IMR-90 (cell line): Measurements from ENCODE around the gene DEFB121. TPM values are rescaled to one million over a fixed set of nuclear protein-coding genes. Genes with fewer than 3 reads are reported as not detected.

Source experiments
- ATAC-seq: fragments of 200-7000 bp; cut with Tn5 transposase; 2 replicates; pipeline ENCODE4 v1.9.1; 2020; ENCODE audit warnings: low read depth, mild to moderate bottlenecking, moderate library complexity
- BruUV-seq: library from RNA; stranded (reverse); fragments of 400-500 nt; replicated peaks from 2 replicates; lab custom pipeline; 2021; lab: Mats Ljungman, UMichigan
- CTCF ChIA-PET: fragments of 300-600 bp; formaldehyde crosslinking; extraction: SDS; loops from one replicate; lab custom pipeline; 2021; ENCODE audit warnings: antibody characterized with exemption; lab: Yijun Ruan, JAX
- POLR2A ChIA-PET: fragments of 300-600 bp; sonication (Branson Sonifier 250); formaldehyde crosslinking; loops from one replicate; lab custom pipeline; 2022; ENCODE audit warnings: antibody characterized with exemption; ENCODE audit not compliant: unreplicated experiment; lab: Charles Lee
- DNase-seq: peaks from one replicate; pipeline ENCODE4 v3.0.0; 2013
- H2AFZ ChIP-seq: replicated peaks from 2 replicates; pipeline ENCODE3; 2013; ENCODE audit warnings: low read length, mild to moderate bottlenecking; ENCODE audit not compliant: poor library complexity
- H2AK5ac ChIP-seq: 2 replicates; pipeline ENCODE4 v1.6.1; 2013; ENCODE audit warnings: low read depth, low read length, inconsistent platforms
- H2AK9ac ChIP-seq: replicated peaks from 2 replicates; pipeline ENCODE3; 2013; ENCODE audit warnings: mild to moderate bottlenecking, low read depth, low read length, moderate library complexity; ENCODE audit not compliant: poor library complexity
- H2BK120ac ChIP-seq: 2 replicates; pipeline ENCODE4 v1.6.1; 2013; ENCODE audit warnings: low read depth, low read length, inconsistent platforms
- H2BK15ac ChIP-seq: 3 replicates; pipeline ENCODE4 v1.6.1; 2013; ENCODE audit warnings: low read depth, low read length, inconsistent platforms
- H2BK20ac ChIP-seq: 2 replicates; pipeline ENCODE4 v1.6.1; 2013; ENCODE audit warnings: low read depth, mild to moderate bottlenecking, inconsistent platforms, low read length, moderate library complexity
- H2BK5ac ChIP-seq: 2 replicates; pipeline ENCODE4 v1.6.1; 2013; ENCODE audit warnings: mild to moderate bottlenecking, low read depth, low read length, inconsistent platforms; ENCODE audit not compliant: poor library complexity, severe bottlenecking
- H3K14ac ChIP-seq: replicated peaks from 2 replicates; pipeline ENCODE4 v1.6.1; 2013; ENCODE audit warnings: low read depth, low read length, inconsistent platforms
- H3K18ac ChIP-seq: 2 replicates; pipeline ENCODE4 v1.6.1; 2013; ENCODE audit warnings: low read depth, low read length, control low read depth
- H3K23ac ChIP-seq: 2 replicates; pipeline ENCODE4 v1.6.1; 2013; ENCODE audit warnings: low read depth, low read length, inconsistent platforms
- H3K27ac ChIP-seq: 2 replicates; pipeline ENCODE4 v1.5.1; 2013; ENCODE audit warnings: mild to moderate bottlenecking, control low read depth, low read length; ENCODE audit not compliant: insufficient read depth
- H3K27me3 ChIP-seq: 2 replicates; pipeline ENCODE4 v1.6.1; 2013; ENCODE audit warnings: low read length; ENCODE audit not compliant: control insufficient read depth, insufficient read depth
- H3K36me3 ChIP-seq: 2 replicates; pipeline ENCODE4 v1.6.1; 2013; ENCODE audit warnings: low read length, mixed read lengths; ENCODE audit not compliant: control insufficient read depth, insufficient read depth
- H3K4ac ChIP-seq: 2 replicates; pipeline ENCODE4 v1.6.1; 2013; ENCODE audit warnings: low read depth, low read length, inconsistent platforms
- H3K4me1 ChIP-seq: 2 replicates; pipeline ENCODE4 v1.6.1; 2013; ENCODE audit warnings: low read length, mixed read lengths; ENCODE audit not compliant: control insufficient read depth, insufficient read depth
- H3K4me2 ChIP-seq: 2 replicates; pipeline ENCODE4 v1.6.1; 2013; ENCODE audit warnings: low read depth, mild to moderate bottlenecking, control low read depth, low read length, moderate library complexity
- H3K4me3 ChIP-seq: 2 replicates; pipeline ENCODE4 v1.5.1; 2013; ENCODE audit warnings: low read depth, mild to moderate bottlenecking, control low read depth, low read length, moderate library complexity; ENCODE audit not compliant: insufficient read depth
- H3K56ac ChIP-seq: 2 replicates; pipeline ENCODE4 v1.6.1; 2013; ENCODE audit warnings: low read length, inconsistent platforms; ENCODE audit not compliant: insufficient read depth; ENCODE audit errors: extremely low read depth
- H3K79me1 ChIP-seq, 2 experiments: 2 replicates each; pipeline ENCODE4 v1.6.1; 2013; ENCODE audit warnings: low read length in 2 of 2, inconsistent platforms in 1 of 2, low read depth in 1 of 2
- H3K9ac ChIP-seq: 2 replicates; pipeline ENCODE4 v1.6.1; 2013; ENCODE audit warnings: low read depth, low read length, control low read depth
- H3K9me1 ChIP-seq: 2 replicates; pipeline ENCODE4 v1.6.1; 2013; ENCODE audit warnings: low read length, inconsistent platforms; ENCODE audit not compliant: insufficient read depth
- H3K9me3 ChIP-seq: 2 replicates; pipeline ENCODE4 v1.6.1; 2013; ENCODE audit warnings: low read length; ENCODE audit not compliant: control insufficient read depth, insufficient read depth
- H4K20me1 ChIP-seq: 2 replicates; pipeline ENCODE4 v1.6.1; 2013; ENCODE audit warnings: low read length, inconsistent platforms; ENCODE audit not compliant: insufficient read depth
- H4K5ac ChIP-seq: 2 replicates; pipeline ENCODE4 v1.6.1; 2013; ENCODE audit warnings: mild to moderate bottlenecking, low read depth, low read length, control low read depth
- H4K8ac ChIP-seq, 2 experiments: 2 replicates each; pipeline ENCODE4 v1.6.1; 2013; ENCODE audit warnings: low read depth in 2 of 2, low read length in 2 of 2, control low read depth in 1 of 2, inconsistent platforms in 1 of 2
- H4K91ac ChIP-seq: 2 replicates; pipeline ENCODE4 v1.6.1; 2013; ENCODE audit warnings: low read depth, low read length, inconsistent platforms; ENCODE audit not compliant: insufficient read depth
- MXI1 ChIP-seq: IDR thresholded peaks from 2 replicates; pipeline ENCODE4 v1.6.1; 2012; ENCODE audit warnings: low read depth, mild to moderate bottlenecking, low read length, moderate library complexity, borderline replicate concordance
- POLR2A ChIP-seq: IDR thresholded peaks from 2 replicates; pipeline ENCODE4 v1.6.1; 2012; ENCODE audit warnings: mild to moderate bottlenecking, low read depth, low read length
- RFX5 ChIP-seq: IDR thresholded peaks from 2 replicates; pipeline ENCODE4 v1.8.0; 2012; ENCODE audit warnings: low read depth, mild to moderate bottlenecking, low read length, moderate library complexity
- WGBS, 2 experiments: methylation state at CpG; one replicate each; pipeline versions ENCODE4 v1.1.5 to v1.1.7; 2013; ENCODE audit warnings: missing lambda C conversion rate in 2 of 2; ENCODE audit not compliant: insufficient read length in 1 of 2; ENCODE audit errors: extremely low coverage in 2 of 2; 5-methylcytosine and 5-hydroxymethylcytosine counted together
- dilution Hi-C: fragments of 300-500 bp; cut with HindIII; formaldehyde crosslinking; loops from one replicate; pipeline ENCODE4 v1.14.3; 2018; ENCODE audit warnings: low sequenced_read_pairs; ENCODE audit not compliant: unreplicated experiment
- in situ Hi-C: fragments of 300-500 bp; cut with MboI; formaldehyde crosslinking; loops from 3 replicates; pipeline ENCODE4 v1.14.3; 2019; ENCODE audit warnings: low sequenced_read_pairs, inconsistent platforms, mixed read lengths
- intact Hi-C: fragments of 100-400 bp; cut with micrococcal nuclease; formaldehyde crosslinking; loops from 2 replicates; pipeline ENCODE4 v1.10.0; 2022
- polyA plus RNA-seq, 3 experiments: library from polyadenylated mRNA; depleted of rRNA; stranded (reverse); fragments of >200 nt; gene quantifications; 2 replicates each; pipeline ENCODE4 v1.2.3, GENCODE V29; 2012; ENCODE audit warnings: low replicate concordance in 1 of 3
- total RNA-seq: library from RNA; depleted of rRNA; stranded (reverse); fragments of >200 nt; gene quantifications from 2 replicates; pipeline ENCODE4 v1.2.3, GENCODE V29; 2012

The DEFB121 gene
- total and polyA plus RNA-seq, 2 of the 4 experiments (the other 2 are of a cell fraction): not detected

DNA sequence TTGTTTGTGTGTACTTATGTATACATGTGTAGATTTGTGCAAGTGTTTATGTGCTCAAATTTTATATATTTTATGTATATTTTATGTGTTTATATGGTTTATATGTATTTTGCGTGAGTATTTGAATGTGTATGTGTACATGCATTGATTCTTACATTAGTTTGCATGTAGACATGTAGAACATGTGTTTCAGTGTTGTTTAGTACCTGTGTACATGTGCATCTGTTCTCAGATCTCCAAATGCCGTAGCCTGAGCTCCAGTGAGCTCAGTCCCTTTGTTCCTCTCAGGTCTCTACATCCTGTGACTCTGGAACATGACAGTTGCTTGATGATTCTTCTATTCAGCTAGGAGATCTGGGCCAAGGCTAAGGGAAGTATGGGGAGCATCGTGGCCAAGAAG lies 11.1 kb downstream of the DEFB121 start:
- Histone ChIP-seq H3K9ac (no peak overlapping the region), H2AK5ac (no peak overlapping the region), H3K23ac (no peak overlapping the region), H3K4me1 (no peaks in the 10 kb centered on the region), H2BK15ac (no peak overlapping the region), H3K9me1 (no peaks in the 10 kb centered on the region), H2AFZ (no peak overlapping the region), H3K4me2 (no peak overlapping the region), H3K9me3 (no peaks in the 10 kb centered on the region; the same call in 1 of the 2 replicates), H4K91ac (no peak overlapping the region), H3K36me3 (no peaks in the 10 kb centered on the region), H3K18ac (no peak overlapping the region), H3K79me1 (no peaks in the 10 kb centered on the region), H3K4me3 (no peak overlapping the region), H4K8ac (no peak overlapping the region), H2AK9ac (no peak overlapping the region), H2BK20ac (no peak overlapping the region), H3K27me3 (no peaks in the 10 kb centered on the region), H4K5ac (no peak overlapping the region), H3K4ac (no peak overlapping the region), H2BK5ac (no peak overlapping the region), H2BK120ac (no peak overlapping the region), H3K27ac (no peak overlapping the region), H4K20me1 (no peaks in the 10 kb centered on the region), H3K14ac (no peak overlapping the region), H3K56ac (no peak overlapping the region)
- WGBS, 2 experiments: 11 to 100% methylated on average over 1 of the region's 3 CpGs
- ChIA-PET POLR2A (no interaction called here), CTCF (no interaction called here)
- ATAC-seq (no peak), DNase-seq (no peak)
- dilution Hi-C loops: no loop called here
- no TSS peak for BruUV-seq
- in situ Hi-C loops: no loop called here
- TF ChIP-seq POLR2A: no peak
- TF ChIP-seq RFX5: no peak
- no peak for TF ChIP-seq MXI1
- intact Hi-C loops: no loop called here
